Measurements from ENCODE around the gene C14orf180. TPM values are rescaled to one million over a fixed set of nuclear protein-coding genes. Genes with fewer than 3 reads are reported as not detected.

The C14orf180 gene
- total and polyA plus RNA-seq, 2 donors (not counting 1 experiment from before 2014, with no cell fraction given), result not detected

GRCh38 chr14:104532191-104532555, 47.4 kb upstream of the C14orf180 start:
- H3K4me3 ChIP-seq (replicated peaks in 1 of 4; ENCODE audit: control extremely low read depth in 1 of 4, insufficient read depth in 1 of 4, low read depth in 3 of 4, low read length in 4 of 4), result no peak overlapping the region
- no peaks in the 10 kb centered on the region for H3K36me3 ChIP-seq (ENCODE audit: control insufficient read depth, insufficient read depth, low read length)
- no peaks in the 10 kb centered on the region for H3K79me2 ChIP-seq (ENCODE audit: control insufficient read depth, insufficient read depth, low read length)
- no peak overlapping the region for H2AFZ ChIP-seq (ENCODE audit: low read length)
- no peaks in the 10 kb centered on the region for H3K9me3 ChIP-seq (ENCODE audit: control insufficient read depth, insufficient read depth, low read depth, low read length)
- no peak overlapping the region for H3K9ac ChIP-seq (ENCODE audit: insufficient read depth, low read length)
- no peak for TF ChIP-seq EZH2 (IDR thresholded peaks at IDR 0.05; ENCODE audit: low read length, missing control alignments)
- TF ChIP-seq CTCF (conservative IDR thresholded peaks at IDR 0.05 in 1 of 2, IDR thresholded peaks at IDR 0.05 in 1 of 2; ENCODE audit: low read depth in 1 of 2, low read length in 2 of 2), result no peak
- H3K27me3 ChIP-seq (ENCODE audit: control insufficient read depth, insufficient read depth, low read length), result no peaks in the 10 kb centered on the region
- H3K4me1 ChIP-seq (ENCODE audit: control insufficient read depth, extremely low read depth, insufficient read depth, low read length), result no peaks in the 10 kb centered on the region
- H4K20me1 ChIP-seq (ENCODE audit: control insufficient read depth, extremely low read depth, insufficient read depth, low read length), result no peaks in the 10 kb centered on the region
- H3K27ac ChIP-seq (ENCODE audit: insufficient read depth, low read length), result no peak overlapping the region
- no peak overlapping the region for H3K4me2 ChIP-seq (ENCODE audit: extremely low read depth, insufficient read depth, low read length)
- no peak for DNase-seq (ENCODE audit: low read depth in 2 of 2)

GRCh38 chr14:104534036-104534435, 45.5 kb upstream of the C14orf180 start:
- H3K79me2 ChIP-seq (ENCODE audit: control insufficient read depth, insufficient read depth, low read length), result no peaks in the 10 kb centered on the region
- no peaks in the 10 kb centered on the region for H3K4me1 ChIP-seq (ENCODE audit: control insufficient read depth, extremely low read depth, insufficient read depth, low read length)
- DNase-seq (ENCODE audit: low read depth in 2 of 2), result no peak
- H3K27ac ChIP-seq (ENCODE audit: insufficient read depth, low read length), result no peak overlapping the region
- TF ChIP-seq CTCF (conservative IDR thresholded peaks at IDR 0.05 in 1 of 2, IDR thresholded peaks at IDR 0.05 in 1 of 2; ENCODE audit: low read depth in 1 of 2, low read length in 2 of 2) (no peak), EZH2 (IDR thresholded peaks at IDR 0.05; ENCODE audit: low read length, missing control alignments) (no peak)
- no peaks in the 10 kb centered on the region for H4K20me1 ChIP-seq (ENCODE audit: control insufficient read depth, extremely low read depth, insufficient read depth, low read length)
- no peaks in the 10 kb centered on the region for H3K27me3 ChIP-seq (ENCODE audit: control insufficient read depth, insufficient read depth, low read length)
- H3K36me3 ChIP-seq (ENCODE audit: control insufficient read depth, insufficient read depth, low read length), result no peaks in the 10 kb centered on the region
- H3K4me2 ChIP-seq (ENCODE audit: extremely low read depth, insufficient read depth, low read length), result no peak overlapping the region
- H3K9ac ChIP-seq (ENCODE audit: insufficient read depth, low read length), result no peak overlapping the region
- no peaks in the 10 kb centered on the region for H3K9me3 ChIP-seq (ENCODE audit: control insufficient read depth, insufficient read depth, low read depth, low read length)
- no peak overlapping the region for H2AFZ ChIP-seq (ENCODE audit: low read length)
- H3K4me3 ChIP-seq (replicated peaks in 1 of 4; ENCODE audit: control extremely low read depth in 1 of 4, insufficient read depth in 1 of 4, low read depth in 3 of 4, low read length in 4 of 4), result no peak overlapping the region

- peak; percentile 3 to 55 for DNase-seq (ENCODE audit: low read depth in 2 of 2)
- Histone ChIP-seq H3K27me3 (ENCODE audit: control insufficient read depth, insufficient read depth, low read length) (no peaks in the 10 kb centered on the region), H3K4me2 (ENCODE audit: extremely low read depth, insufficient read depth, low read length) (no peak overlapping the region), H2AFZ (ENCODE audit: low read length) (no peak overlapping the region), H3K9me3 (ENCODE audit: control insufficient read depth, insufficient read depth, low read depth, low read length) (no peaks in the 10 kb centered on the region), H3K4me3 (replicated peaks in 1 of 4; ENCODE audit: control extremely low read depth in 1 of 4, insufficient read depth in 1 of 4, low read depth in 3 of 4, low read length in 4 of 4) (no peak overlapping the region), H3K79me2 (ENCODE audit: control insufficient read depth, insufficient read depth, low read length) (no peaks in the 10 kb centered on the region), H3K27ac (ENCODE audit: insufficient read depth, low read length) (no peak overlapping the region), H3K9ac (ENCODE audit: insufficient read depth, low read length) (no peak overlapping the region), H4K20me1 (ENCODE audit: control insufficient read depth, extremely low read depth, insufficient read depth, low read length) (no peaks in the 10 kb centered on the region), H3K36me3 (ENCODE audit: control insufficient read depth, insufficient read depth, low read length) (no peaks in the 10 kb centered on the region), H3K4me1 (ENCODE audit: control insufficient read depth, extremely low read depth, insufficient read depth, low read length) (no peaks in the 10 kb centered on the region)
- no peak for TF ChIP-seq CTCF (conservative IDR thresholded peaks at IDR 0.05 in 1 of 2, IDR thresholded peaks at IDR 0.05 in 1 of 2; ENCODE audit: low read depth in 1 of 2, low read length in 2 of 2)
- TF ChIP-seq EZH2 (IDR thresholded peaks at IDR 0.05; ENCODE audit: low read length, missing control alignments), result no peak
These were observed 42.5 kb upstream of the C14orf180 start for GRCh38 chr14:104536942-104537612.
